ENCODE measurements around the gene C1QTNF3. TPM values are rescaled to one million over a fixed set of nuclear protein-coding genes. Genes with fewer than 3 reads are reported as not detected.

The C1QTNF3 gene
- total RNA-seq, 1 experiment from 2014 or later: 2.5 TPM

GRCh38 chr5:33975852-33976251, 67.2 kb downstream of the C1QTNF3 start:
- Histone ChIP-seq H3K9me3 (no peaks in the 10 kb centered on the region), H3K4me3 (ENCODE audit: low read depth, low read length) (no peak overlapping the region), H3K4me1 (no peaks in the 10 kb centered on the region), H3K27me3 (replicated peaks; ENCODE audit: control insufficient read depth, insufficient read depth, low read length) (no peaks in the 10 kb centered on the region), H3K36me3 (ENCODE audit: control insufficient read depth, insufficient read depth, low read length) (no peaks in the 10 kb centered on the region)
- DNase-seq: no peak
- Mint-ChIP-seq H3K4me1 (ENCODE audit: low read depth, unreplicated experiment) (no peaks in the 10 kb centered on the region), H3K27me3 (ENCODE audit: insufficient read depth, unreplicated experiment) (no peaks in the 10 kb centered on the region), H3K36me3 (ENCODE audit: insufficient read depth, unreplicated experiment) (no peaks in the 10 kb centered on the region), H3K4me3 (ENCODE audit: unreplicated experiment) (no peak overlapping the region), H3K9me3 (ENCODE audit: unreplicated experiment) (no peaks in the 10 kb centered on the region), H3K27ac (ENCODE audit: unreplicated experiment) (no peak overlapping the region)
- ChIA-PET POLR2A (no interaction called here), CTCF (no interaction called here)
- TF ChIP-seq CTCF (IDR thresholded peaks at IDR 0.05; ENCODE audit: insufficient read depth in 1 of 2, low read depth in 1 of 2, low read length in 1 of 2, severe bottlenecking in 1 of 2, unreplicated experiment in 1 of 2): no peak
- intact Hi-C loops (cut with micrococcal nuclease; ENCODE audit: unreplicated experiment): no loop called here
- no TSS peak for BruUV-seq (replicated peaks)

- Mint-ChIP-seq H3K36me3 (ENCODE audit: insufficient read depth, unreplicated experiment) (no peaks in the 10 kb centered on the region), H3K27me3 (ENCODE audit: insufficient read depth, unreplicated experiment) (no peaks in the 10 kb centered on the region), H3K9me3 (ENCODE audit: unreplicated experiment) (no peaks in the 10 kb centered on the region), H3K27ac (ENCODE audit: unreplicated experiment) (no peak overlapping the region), H3K4me1 (ENCODE audit: low read depth, unreplicated experiment) (peaks cover 6% of the 10 kb centered on the region), H3K4me3 (ENCODE audit: unreplicated experiment) (no peak overlapping the region)
- BruUV-seq (replicated peaks): no TSS peak
- TF ChIP-seq CTCF (IDR thresholded peaks at IDR 0.05; ENCODE audit: insufficient read depth in 1 of 2, low read depth in 1 of 2, low read length in 1 of 2, severe bottlenecking in 1 of 2, unreplicated experiment in 1 of 2): no peak
- Histone ChIP-seq H3K4me1 (peaks cover 3% of the 10 kb centered on the region; the same call in 1 of the 2 replicates), H3K9me3 (no peaks in the 10 kb centered on the region), H3K36me3 (ENCODE audit: control insufficient read depth, insufficient read depth, low read length) (no peaks in the 10 kb centered on the region), H3K27me3 (replicated peaks; ENCODE audit: control insufficient read depth, insufficient read depth, low read length) (no peaks in the 10 kb centered on the region), H3K4me3 (ENCODE audit: low read depth, low read length) (no peak overlapping the region)
- POLR2A ChIA-PET: no interaction called here
- CTCF ChIA-PET: no interaction called here
- intact Hi-C loops (cut with micrococcal nuclease; ENCODE audit: unreplicated experiment): no loop called here
- DNase-seq: no peak
These were observed 69.7 kb downstream of the C1QTNF3 start for GRCh38 chr5:33973271-33973670.

GRCh38 chr5:33969572-33970452, 73.2 kb downstream of the C1QTNF3 start:
- no peak overlapping the region for H3K4me3 ChIP-seq (ENCODE audit: low read depth, low read length)
- DNase-seq: peak; percentile 32 to 42
- H3K27me3 Mint-ChIP-seq (ENCODE audit: insufficient read depth, unreplicated experiment): no peaks in the 10 kb centered on the region
- CTCF ChIA-PET: interaction anchor here (0.6 to 2.0 kb wide), 8 partner anchors 15 to 1681 kb away, joined by 3 to 8 read pairs (median 4); partner anchors contain the start of gene SLC45A2
- no peaks in the 10 kb centered on the region for H3K36me3 Mint-ChIP-seq (ENCODE audit: insufficient read depth, unreplicated experiment)
- H3K9me3 Mint-ChIP-seq (ENCODE audit: unreplicated experiment): no peaks in the 10 kb centered on the region
- H3K27ac Mint-ChIP-seq (ENCODE audit: unreplicated experiment): no peak overlapping the region
- no TSS peak for BruUV-seq (replicated peaks)
- POLR2A ChIA-PET: no interaction called here
- H3K4me1 ChIP-seq: peaks cover 3% of the 10 kb centered on the region; the same call in 1 of the 2 replicates
- peak; percentile 62 to 74 for TF ChIP-seq CTCF (IDR thresholded peaks at IDR 0.05; ENCODE audit: insufficient read depth in 1 of 2, low read depth in 1 of 2, low read length in 1 of 2, severe bottlenecking in 1 of 2, unreplicated experiment in 1 of 2)
- no peaks in the 10 kb centered on the region for H3K27me3 ChIP-seq (replicated peaks; ENCODE audit: control insufficient read depth, insufficient read depth, low read length)
- intact Hi-C loops (cut with micrococcal nuclease; ENCODE audit: unreplicated experiment): loop anchor here (1.0 kb wide), 1 partner anchor 534 kb away; no protein-coding TSS in a partner anchor
- H3K36me3 ChIP-seq (ENCODE audit: control insufficient read depth, insufficient read depth, low read length): no peaks in the 10 kb centered on the region
- H3K9me3 ChIP-seq: no peaks in the 10 kb centered on the region
- no peak overlapping the region for H3K4me3 Mint-ChIP-seq (ENCODE audit: unreplicated experiment)
- peaks cover 6% of the 10 kb centered on the region for H3K4me1 Mint-ChIP-seq (ENCODE audit: low read depth, unreplicated experiment)

Measured in Caco-2 (cell line).